OCI-LY7 (cell line): Measurements from ENCODE around the gene GATB. TPM values are rescaled to one million over a fixed set of nuclear protein-coding genes. Genes with fewer than 3 reads are reported as not detected.

Source experiments
- BruUV-seq: library from RNA; stranded (reverse); fragments of 400-500 nt; replicated peaks from 2 replicates; lab custom pipeline; 2021; lab: Mats Ljungman, UMichigan
- CTCF ChIA-PET: fragments of 300-600 bp; sonication (Branson Sonifier 250); formaldehyde crosslinking; loops from one replicate; lab custom pipeline; 2022; ENCODE audit warnings: antibody characterized with exemption; ENCODE audit not compliant: unreplicated experiment; lab: Charles Lee
- POLR2A ChIA-PET: fragments of 300-600 bp; sonication (Branson Sonifier 250); formaldehyde crosslinking; loops from one replicate; lab custom pipeline; 2022; ENCODE audit warnings: antibody characterized with exemption; lab: Charles Lee
- DNase-seq: peaks from one replicate; pipeline ENCODE4 v3.0.0-alpha.2; 2015; ENCODE audit warnings: low spot score
- H2AFZ ChIP-seq: fragments of 200-600 bp; sonication (generic), shearing (Covaris generic); 2 replicates; pipeline ENCODE4 v1.6.1; 2014; ENCODE audit warnings: mild to moderate bottlenecking, antibody characterized with exemption, low read length, moderate library complexity
- H3K27ac ChIP-seq: fragments of 200-600 bp; sonication (generic); 2 replicates; pipeline ENCODE4 v1.5.1; 2014; ENCODE audit warnings: mixed run types, low read depth, mild to moderate bottlenecking, moderate library complexity, low read length, inconsistent platforms; ENCODE audit not compliant: poor library complexity, severe bottlenecking
- H3K36me3 ChIP-seq: fragments of 200-600 bp; sonication (generic); 2 replicates; pipeline ENCODE4 v1.6.1; 2014; ENCODE audit warnings: mild to moderate bottlenecking, antibody characterized with exemption, low read length, moderate library complexity, mixed read lengths; ENCODE audit not compliant: insufficient read depth
- H3K4me1 ChIP-seq: fragments of 200-600 bp; sonication (generic); 2 replicates; pipeline ENCODE4 v1.5.1; 2014; ENCODE audit warnings: mild to moderate bottlenecking, low read length; ENCODE audit not compliant: insufficient read depth, poor library complexity, severe bottlenecking
- H3K4me2 ChIP-seq: fragments of 200-600 bp; sonication (generic); 2 replicates; pipeline ENCODE4 v1.6.1; 2014; ENCODE audit warnings: mild to moderate bottlenecking, low read length
- H3K4me3 ChIP-seq: fragments of 200-600 bp; sonication (generic); 2 replicates; pipeline ENCODE4 v1.5.1; 2014; ENCODE audit warnings: mild to moderate bottlenecking, low read depth, low read length; ENCODE audit not compliant: poor library complexity, severe bottlenecking
- H3K79me2 ChIP-seq: fragments of 200-600 bp; sonication (generic); 2 replicates; pipeline ENCODE4 v1.6.1; 2016; ENCODE audit warnings: low read depth, mild to moderate bottlenecking, low read length, moderate library complexity, mixed read lengths; ENCODE audit not compliant: insufficient read depth
- H3K9me2 ChIP-seq: fragments of 200-600 bp; sonication (generic); 2 replicates; pipeline ENCODE4 v1.6.1; 2016; ENCODE audit warnings: mild to moderate bottlenecking, low read length, mixed read lengths; ENCODE audit not compliant: insufficient read depth
- H3K9me3 ChIP-seq: fragments of 200-600 bp; sonication (generic); 2 replicates; pipeline ENCODE4 v1.6.1; 2014; ENCODE audit warnings: mild to moderate bottlenecking, mixed run types, low read length, mixed read lengths
- H4K20me1 ChIP-seq: fragments of 200-600 bp; sonication (generic); 2 replicates; pipeline ENCODE4 v1.6.1; 2014; ENCODE audit warnings: mild to moderate bottlenecking, antibody characterized with exemption, low read length, moderate library complexity, mixed read lengths; ENCODE audit not compliant: insufficient read depth
- CTCF ChIP-seq: fragments of 200-600 bp; sonication (generic); conservative IDR thresholded peaks from 2 replicates; pipeline ENCODE4 v1.5.1; 2014; ENCODE audit warnings: mild to moderate bottlenecking, antibody characterized with exemption, low read length, moderate library complexity, mixed read lengths
- EZH2phosphoT487 ChIP-seq: fragments of 200-600 bp; sonication (generic); IDR thresholded peaks from 2 replicates; pipeline ENCODE4 v1.6.1; 2018; ENCODE audit warnings: low read depth, borderline replicate concordance, mild to moderate bottlenecking, mixed run types, antibody characterized with exemption, low read length, moderate library complexity, mixed read lengths
- intact Hi-C: fragments of 100-400 bp; cut with micrococcal nuclease; formaldehyde crosslinking; loops from one replicate; pipeline ENCODE4 v1.10.0; 2022; ENCODE audit not compliant: unreplicated experiment
- total RNA-seq, 2 experiments: library from RNA; depleted of rRNA in 1 of 2; stranded (reverse); fragments of >200 nt in 1 of 2; shearing (Covaris generic) in 1 of 2; gene quantifications; 2 replicates each; pipeline ENCODE4 v1.2.3, GENCODE V29; 2014 to 2022

GATB gene
- total RNA-seq, 2 experiments from 2014 or later, result 24.6 to 26.5 TPM

DNA sequence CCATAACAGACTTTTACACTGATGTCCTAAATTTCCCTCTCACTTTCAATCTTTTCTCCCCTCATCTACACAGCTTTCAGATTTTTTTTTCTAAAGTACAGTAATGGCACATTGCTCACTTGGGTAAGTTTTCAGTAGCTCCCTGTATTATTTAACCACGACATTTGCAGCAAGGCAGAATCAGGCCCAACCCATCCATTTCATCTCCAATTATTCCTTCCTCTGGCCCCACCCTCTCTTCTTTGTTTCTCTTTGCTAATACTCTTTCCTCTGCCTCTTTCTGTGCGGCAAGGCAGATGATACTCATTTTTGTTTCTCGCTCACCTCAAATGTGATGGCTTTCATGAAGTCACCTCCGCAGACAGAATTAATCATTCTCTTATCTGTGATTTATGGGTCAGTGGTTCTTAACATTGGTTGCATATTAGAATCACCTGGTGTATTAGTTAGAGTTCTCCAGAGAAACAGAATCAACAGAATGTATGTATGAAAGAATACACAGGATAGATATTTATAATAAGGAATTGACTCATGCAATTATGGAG, 43.4 kb upstream of the GATB start:
- H3K79me2 ChIP-seq, result no peaks in the 10 kb centered on the region
- H2AFZ ChIP-seq, result no peak overlapping the region
- POLR2A ChIA-PET, result no interaction called here
- BruUV-seq, result no TSS peak
- H3K36me3 ChIP-seq, result no peaks in the 10 kb centered on the region
- no peaks in the 10 kb centered on the region for H3K9me3 ChIP-seq
- CTCF ChIA-PET, result no interaction called here
- intact Hi-C loops, result no loop called here
- DNase-seq, result no peak
- H3K4me2 ChIP-seq, result no peak overlapping the region
- TF ChIP-seq EZH2phosphoT487, result no peak
- TF ChIP-seq CTCF, result no peak
- no peaks in the 10 kb centered on the region for H3K4me1 ChIP-seq
- H3K4me3 ChIP-seq, result no peak overlapping the region
- no peak overlapping the region for H3K27ac ChIP-seq
- H3K9me2 ChIP-seq, result no peaks in the 10 kb centered on the region
- H4K20me1 ChIP-seq, result no peaks in the 10 kb centered on the region

- no TSS peak for BruUV-seq
Measured at GRCh38 chr4:151803246-151803645, 42.4 kb upstream of the GATB start.

More at GRCh38 chr4:151803246-151803645, 42.4 kb upstream of the GATB start:
- Histone ChIP-seq H3K36me3 (no peaks in the 10 kb centered on the region), H3K79me2 (no peaks in the 10 kb centered on the region), H3K27ac (no peak overlapping the region), H3K9me2 (no peaks in the 10 kb centered on the region), H3K9me3 (no peaks in the 10 kb centered on the region), H3K4me2 (no peak overlapping the region), H4K20me1 (no peaks in the 10 kb centered on the region), H2AFZ (no peak overlapping the region), H3K4me3 (no peak overlapping the region), H3K4me1 (no peaks in the 10 kb centered on the region)
- DNase-seq, result no peak
- CTCF ChIA-PET, result interaction anchor here (0.9 kb wide), 1 partner anchor 13 kb away, joined by 3 read pairs; no protein-coding TSS in a partner anchor
- POLR2A ChIA-PET, result interaction anchor here (1.1 to 1.2 kb wide), 2 partner anchors 14 to 28 kb away, joined by 3 read pairs; no protein-coding TSS in a partner anchor
- no peak for TF ChIP-seq EZH2phosphoT487
- TF ChIP-seq CTCF, result no peak
- intact Hi-C loops, result no loop called here
